A673 (cell line): ENCODE data around the gene NANOS1.

Experiments used
- EZH2 ChIP-seq: fragments of 200-600 bp; sonication (generic); IDR thresholded peaks from 2 replicates; pipeline ENCODE4 v1.6.1; 2017; ENCODE audit warnings: borderline replicate concordance, low read depth, mild to moderate bottlenecking, mixed read lengths, antibody characterized with exemption, low read length; ENCODE audit not compliant: poor library complexity, severe bottlenecking
- TF ChIP-seq, protein P1 (sequence below): fragments of 300-800, 200-600 bp; sonication (generic); conservative IDR thresholded peaks from 2 replicates; pipeline ENCODE4 v1.5.1; 2017; ENCODE audit warnings: low read depth, mild to moderate bottlenecking, antibody characterized with exemption, low read length, moderate library complexity, mixed read lengths

GRCh38 chr10:119061926-119062325, 32.4 kb downstream of the NANOS1 start:
- TF ChIP-seq, protein P1, sequence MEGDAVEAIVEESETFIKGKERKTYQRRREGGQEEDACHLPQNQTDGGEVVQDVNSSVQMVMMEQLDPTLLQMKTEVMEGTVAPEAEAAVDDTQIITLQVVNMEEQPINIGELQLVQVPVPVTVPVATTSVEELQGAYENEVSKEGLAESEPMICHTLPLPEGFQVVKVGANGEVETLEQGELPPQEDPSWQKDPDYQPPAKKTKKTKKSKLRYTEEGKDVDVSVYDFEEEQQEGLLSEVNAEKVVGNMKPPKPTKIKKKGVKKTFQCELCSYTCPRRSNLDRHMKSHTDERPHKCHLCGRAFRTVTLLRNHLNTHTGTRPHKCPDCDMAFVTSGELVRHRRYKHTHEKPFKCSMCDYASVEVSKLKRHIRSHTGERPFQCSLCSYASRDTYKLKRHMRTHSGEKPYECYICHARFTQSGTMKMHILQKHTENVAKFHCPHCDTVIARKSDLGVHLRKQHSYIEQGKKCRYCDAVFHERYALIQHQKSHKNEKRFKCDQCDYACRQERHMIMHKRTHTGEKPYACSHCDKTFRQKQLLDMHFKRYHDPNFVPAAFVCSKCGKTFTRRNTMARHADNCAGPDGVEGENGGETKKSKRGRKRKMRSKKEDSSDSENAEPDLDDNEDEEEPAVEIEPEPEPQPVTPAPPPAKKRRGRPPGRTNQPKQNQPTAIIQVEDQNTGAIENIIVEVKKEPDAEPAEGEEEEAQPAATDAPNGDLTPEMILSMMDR: no peak
- no peak for TF ChIP-seq EZH2
